Panc1 (cell line): ENCODE data around the gene SPINT1. TPM values are rescaled to one million over a fixed set of nuclear protein-coding genes. Genes with fewer than 3 reads are reported as not detected.

Experiments used
- ATAC-seq: fragments of 200-7000 bp; cut with Tn5 transposase; 2 replicates; pipeline ENCODE4 v1.9.1; 2020; ENCODE audit warnings: mild to moderate bottlenecking, moderate library complexity
- BruUV-seq: library from RNA; stranded (reverse); fragments of 400-500 nt; replicated peaks from 2 replicates; lab custom pipeline; 2021; lab: Mats Ljungman, UMichigan
- CTCF ChIA-PET: fragments of 300-600 bp; sonication (Branson Sonifier 250); formaldehyde crosslinking; loops from one replicate; lab custom pipeline; 2022; ENCODE audit warnings: antibody characterized with exemption; lab: Charles Lee
- POLR2A ChIA-PET: fragments of 300-600 bp; sonication (Branson Sonifier 250); formaldehyde crosslinking; loops from one replicate; lab custom pipeline; 2022; ENCODE audit warnings: antibody characterized with exemption; lab: Charles Lee
- DNase-seq: peaks from one replicate; pipeline ENCODE4 v3.0.0-alpha.2; 2010; ENCODE audit warnings: low read depth, low spot score
- H3K27ac ChIP-seq: 2 replicates; pipeline ENCODE4 v1.5.1; 2011; ENCODE audit warnings: mild to moderate bottlenecking, low read length, inconsistent platforms
- H3K27me3 ChIP-seq: fragments of 200-500 bp; sonication (Bioruptor generic); 2 replicates; pipeline ENCODE4 v1.6.0; 2014; ENCODE audit warnings: low read length, inconsistent platforms; ENCODE audit not compliant: control insufficient read depth, insufficient read depth
- H3K36me3 ChIP-seq: fragments of 200-500 bp; sonication (Bioruptor generic); 2 replicates; pipeline ENCODE4 v1.5.1; 2014; ENCODE audit warnings: inconsistent platforms, mild to moderate bottlenecking, low read length, moderate library complexity; ENCODE audit not compliant: control insufficient read depth, insufficient read depth
- H3K4me1 ChIP-seq: 2 replicates; pipeline ENCODE4 v1.5.1; 2011; ENCODE audit warnings: inconsistent platforms, mild to moderate bottlenecking, low read length, moderate library complexity; ENCODE audit not compliant: control insufficient read depth, insufficient read depth
- H3K4me3 ChIP-seq, 2 experiments: 2 replicates each; pipeline ENCODE4 v1.5.1; 2011 to 2012; ENCODE audit warnings: low read depth in 2 of 2, low read length in 2 of 2, mild to moderate bottlenecking in 2 of 2, inconsistent platforms in 1 of 2, moderate library complexity in 1 of 2
- H3K9me3 ChIP-seq: fragments of 200-500 bp; sonication (Bioruptor generic); 2 replicates; pipeline ENCODE4 v1.5.1; 2014; ENCODE audit warnings: low read depth, mild to moderate bottlenecking, inconsistent platforms, low read length, moderate library complexity; ENCODE audit not compliant: control insufficient read depth, insufficient read depth
- POLR2AphosphoS5 ChIP-seq: IDR thresholded peaks from 2 replicates; pipeline ENCODE4 v1.6.1; 2012; ENCODE audit warnings: mild to moderate bottlenecking, low read depth, low read length, moderate library complexity
- SIN3A ChIP-seq: IDR thresholded peaks from 2 replicates; pipeline ENCODE4 v1.6.1; 2012; ENCODE audit warnings: low read depth, mild to moderate bottlenecking, low read length, moderate library complexity, borderline replicate concordance; ENCODE audit not compliant: insufficient read depth
- TCF7L2 ChIP-seq: IDR thresholded peaks from 2 replicates; pipeline ENCODE4 v1.6.1; 2011; ENCODE audit warnings: mild to moderate bottlenecking, low read depth, low read length, inconsistent platforms
- in situ Hi-C: cut with HindIII; loops from 2 replicates; pipeline ENCODE4 v1.10.0; 2016; ENCODE audit warnings: low sequenced_read_pairs, low pct_unique_long_range_greater_than_20kb
- intact Hi-C: fragments of 100-400 bp; cut with micrococcal nuclease; formaldehyde crosslinking; loops from one replicate; pipeline ENCODE4 v1.10.0; 2022; ENCODE audit not compliant: unreplicated experiment
- total RNA-seq: library from RNA; stranded (reverse); gene quantifications from one replicate; pipeline ENCODE4 v1.2.1, GENCODE V29; 2021; ENCODE audit not compliant: unreplicated experiment
- TF ChIP-seq, protein P1 (sequence below), 2 experiments: IDR thresholded peaks; 2 replicates each; pipeline ENCODE4 v1.6.1; 2011 to 2012; ENCODE audit warnings: low read depth in 2 of 2, control low read depth in 1 of 2, low read length in 1 of 2, mild to moderate bottlenecking in 1 of 2, moderate library complexity in 1 of 2; ENCODE audit not compliant: insufficient read depth in 1 of 2
- TF ChIP-seq, protein P2 (sequence below): fragments of 450-650 bp; IDR thresholded peaks from 2 replicates; pipeline ENCODE4 v1.5.1; 2017; ENCODE audit warnings: mild to moderate bottlenecking

Gene SPINT1
- total RNA-seq, 1 experiment from 2014 or later: 32.7 TPM

DNA sequence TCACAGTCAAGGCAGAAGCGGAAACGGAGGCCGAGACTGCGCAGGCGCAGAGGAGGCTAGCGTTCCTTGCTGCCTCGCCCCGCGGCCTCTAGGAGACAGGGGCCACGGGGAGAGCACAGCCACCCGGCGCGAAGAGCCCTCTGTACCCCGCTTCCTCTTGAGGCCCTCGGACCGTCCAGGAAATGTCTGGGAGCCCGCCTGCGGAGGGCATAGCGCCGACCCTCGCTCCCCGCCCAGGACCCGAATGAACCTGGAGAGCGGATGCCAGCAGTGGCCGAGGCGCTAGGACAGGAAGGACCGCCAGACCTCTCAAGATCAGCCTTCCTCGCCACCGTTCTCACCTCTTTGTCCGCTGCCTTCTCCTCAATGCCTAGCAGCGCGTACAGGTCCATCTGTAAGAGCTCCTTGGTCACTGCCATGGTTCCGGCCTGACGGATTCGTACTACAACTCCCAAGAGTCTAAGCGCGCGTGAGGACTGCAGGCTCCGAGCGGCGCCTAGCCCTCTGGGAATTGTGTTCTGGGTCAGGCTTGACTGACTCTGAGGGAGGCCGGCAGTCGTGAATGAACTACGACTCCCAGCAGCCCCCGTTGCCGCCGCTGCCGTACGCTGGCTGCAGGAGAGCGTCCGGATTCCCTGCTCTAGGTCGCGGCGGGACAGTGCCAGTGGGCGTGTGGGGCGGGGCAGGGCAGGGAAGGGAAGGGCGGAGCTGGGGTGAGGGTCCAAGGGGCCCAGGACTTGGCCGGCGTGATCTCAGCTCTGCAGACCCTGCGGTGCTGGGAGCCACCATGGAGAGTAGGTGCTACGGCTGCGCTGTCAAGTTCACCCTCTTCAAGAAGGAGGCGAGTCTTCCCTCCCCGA, 36.6 kb upstream of the SPINT1 start, which contains the start of the genes DNAJC17 and ZFYVE19:
TSS of gene DNAJC17 (minus strand) at position 446 of the 860 bp plus-strand sequence. CDS start at position 419, 27 bp downstream.
TSS of gene ZFYVE19 (plus strand) at position 62 of the 860 bp plus-strand sequence. CDS start at position 563, 501 bp downstream.
- Histone ChIP-seq H3K27ac (peak within 1 kb of the TSS; percentile 94), H3K27me3 (no peaks in the 10 kb centered on the region), H3K36me3 (no peaks in the 10 kb centered on the region), H3K4me1 (peaks cover 10% of the 10 kb centered on the region), H3K4me3 (peak within 1 kb of the TSS; percentile 86 to 90), H3K9me3 (no peaks in the 10 kb centered on the region)
- CTCF ChIA-PET: interaction anchor here (0.6 to 2.0 kb wide), 4 partner anchors 25 to 85 kb away, joined by 3 to 4 read pairs (median 4); no protein-coding TSS in a partner anchor
- DNase-seq: peak; percentile 90
- intact Hi-C loops (no loop called here), in situ Hi-C loops (no loop called here)
- POLR2A ChIA-PET: interaction anchor here (0.6 kb wide), 1 partner anchor 113 kb away, joined by 3 read pairs; no protein-coding TSS in a partner anchor
- peak; percentile 99 for ATAC-seq
- TF ChIP-seq SIN3A (no peak; the same call in 1 of the 2 replicates), POLR2AphosphoS5 (peak; percentile 62), TCF7L2 (peak; percentile 49; the same call in 1 of the 2 replicates)
- TF ChIP-seq, protein P1, sequence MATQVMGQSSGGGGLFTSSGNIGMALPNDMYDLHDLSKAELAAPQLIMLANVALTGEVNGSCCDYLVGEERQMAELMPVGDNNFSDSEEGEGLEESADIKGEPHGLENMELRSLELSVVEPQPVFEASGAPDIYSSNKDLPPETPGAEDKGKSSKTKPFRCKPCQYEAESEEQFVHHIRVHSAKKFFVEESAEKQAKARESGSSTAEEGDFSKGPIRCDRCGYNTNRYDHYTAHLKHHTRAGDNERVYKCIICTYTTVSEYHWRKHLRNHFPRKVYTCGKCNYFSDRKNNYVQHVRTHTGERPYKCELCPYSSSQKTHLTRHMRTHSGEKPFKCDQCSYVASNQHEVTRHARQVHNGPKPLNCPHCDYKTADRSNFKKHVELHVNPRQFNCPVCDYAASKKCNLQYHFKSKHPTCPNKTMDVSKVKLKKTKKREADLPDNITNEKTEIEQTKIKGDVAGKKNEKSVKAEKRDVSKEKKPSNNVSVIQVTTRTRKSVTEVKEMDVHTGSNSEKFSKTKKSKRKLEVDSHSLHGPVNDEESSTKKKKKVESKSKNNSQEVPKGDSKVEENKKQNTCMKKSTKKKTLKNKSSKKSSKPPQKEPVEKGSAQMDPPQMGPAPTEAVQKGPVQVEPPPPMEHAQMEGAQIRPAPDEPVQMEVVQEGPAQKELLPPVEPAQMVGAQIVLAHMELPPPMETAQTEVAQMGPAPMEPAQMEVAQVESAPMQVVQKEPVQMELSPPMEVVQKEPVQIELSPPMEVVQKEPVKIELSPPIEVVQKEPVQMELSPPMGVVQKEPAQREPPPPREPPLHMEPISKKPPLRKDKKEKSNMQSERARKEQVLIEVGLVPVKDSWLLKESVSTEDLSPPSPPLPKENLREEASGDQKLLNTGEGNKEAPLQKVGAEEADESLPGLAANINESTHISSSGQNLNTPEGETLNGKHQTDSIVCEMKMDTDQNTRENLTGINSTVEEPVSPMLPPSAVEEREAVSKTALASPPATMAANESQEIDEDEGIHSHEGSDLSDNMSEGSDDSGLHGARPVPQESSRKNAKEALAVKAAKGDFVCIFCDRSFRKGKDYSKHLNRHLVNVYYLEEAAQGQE (IDR thresholded peaks at IDR 0.05; ENCODE audit: insufficient read depth in 1 of 2, low read depth in 2 of 2, low read length in 1 of 2): 0 out of 4 replicates have a peak, but pooled peaks of 1 of the 2 experiments have one; percentile 5
- TF ChIP-seq, protein P2, sequence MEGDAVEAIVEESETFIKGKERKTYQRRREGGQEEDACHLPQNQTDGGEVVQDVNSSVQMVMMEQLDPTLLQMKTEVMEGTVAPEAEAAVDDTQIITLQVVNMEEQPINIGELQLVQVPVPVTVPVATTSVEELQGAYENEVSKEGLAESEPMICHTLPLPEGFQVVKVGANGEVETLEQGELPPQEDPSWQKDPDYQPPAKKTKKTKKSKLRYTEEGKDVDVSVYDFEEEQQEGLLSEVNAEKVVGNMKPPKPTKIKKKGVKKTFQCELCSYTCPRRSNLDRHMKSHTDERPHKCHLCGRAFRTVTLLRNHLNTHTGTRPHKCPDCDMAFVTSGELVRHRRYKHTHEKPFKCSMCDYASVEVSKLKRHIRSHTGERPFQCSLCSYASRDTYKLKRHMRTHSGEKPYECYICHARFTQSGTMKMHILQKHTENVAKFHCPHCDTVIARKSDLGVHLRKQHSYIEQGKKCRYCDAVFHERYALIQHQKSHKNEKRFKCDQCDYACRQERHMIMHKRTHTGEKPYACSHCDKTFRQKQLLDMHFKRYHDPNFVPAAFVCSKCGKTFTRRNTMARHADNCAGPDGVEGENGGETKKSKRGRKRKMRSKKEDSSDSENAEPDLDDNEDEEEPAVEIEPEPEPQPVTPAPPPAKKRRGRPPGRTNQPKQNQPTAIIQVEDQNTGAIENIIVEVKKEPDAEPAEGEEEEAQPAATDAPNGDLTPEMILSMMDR: no peak
- BruUV-seq: TSS peak; percentile 90

DNA sequence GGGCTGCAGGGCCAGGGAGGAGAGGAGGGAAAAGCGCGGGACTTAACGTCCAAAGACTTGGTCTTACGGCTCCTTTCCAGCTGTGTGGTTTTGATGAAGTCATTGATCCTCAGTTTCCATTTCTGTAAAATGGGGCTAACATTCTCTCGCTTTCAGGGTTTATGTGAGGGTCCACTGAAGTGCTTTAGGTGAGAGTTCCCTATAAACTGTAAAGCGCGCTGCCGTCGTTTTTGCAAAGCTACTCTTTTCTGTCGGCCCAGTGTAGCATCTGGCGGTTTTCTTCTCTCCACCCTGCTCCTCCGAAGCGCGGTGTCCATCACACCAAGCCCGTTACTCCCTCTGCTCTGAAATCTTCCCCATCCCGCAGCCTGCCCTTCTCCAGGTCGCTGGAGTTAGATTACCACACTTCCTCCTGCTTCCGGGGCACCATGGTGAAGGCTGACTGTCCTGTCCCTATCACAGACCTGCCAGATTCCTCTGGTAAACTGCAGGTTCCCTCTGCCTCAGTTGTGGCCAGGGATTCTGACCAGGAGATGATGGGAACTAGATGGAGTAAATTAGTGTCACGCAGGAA, 35.9 kb upstream of the SPINT1 start:
- no peak for ATAC-seq
- ChIA-PET POLR2A (interaction anchor here (0.6 kb wide), 2 partner anchors 114 to 150 kb away, joined by 3 to 4 read pairs; no protein-coding TSS in a partner anchor), CTCF (no interaction called here)
- TF ChIP-seq SIN3A (no peak), TCF7L2 (no peak), POLR2AphosphoS5 (no peak)
- TF ChIP-seq, protein P2: no peak
- TF ChIP-seq, protein P1 (IDR thresholded peaks at IDR 0.05; ENCODE audit: insufficient read depth in 1 of 2, low read depth in 2 of 2, low read length in 1 of 2): no peak
- Histone ChIP-seq H3K4me3 (peak overlapping the region; percentile 86 to 90), H3K36me3 (no peaks in the 10 kb centered on the region), H3K27me3 (no peaks in the 10 kb centered on the region), H3K4me1 (peaks cover 10% of the 10 kb centered on the region), H3K9me3 (no peaks in the 10 kb centered on the region), H3K27ac (peak overlapping the region; percentile 94)
- intact Hi-C loops: no loop called here
- TSS peak; percentile 64 for BruUV-seq
- in situ Hi-C loops: no loop called here
- no peak for DNase-seq
